Measurements from ENCODE around the gene MYORG. TPM values are rescaled to one million over a fixed set of nuclear protein-coding genes. Genes with fewer than 3 reads are reported as not detected.

The MYORG gene
- total and polyA plus RNA-seq, 2 experiments from 2014 or later = 0.92 to 1.2 TPM

- Histone ChIP-seq H3K4me1 (ENCODE audit: low read depth) (no peaks in the 10 kb centered on the region), H3K9me3 (ENCODE audit: low read depth) (no peaks in the 10 kb centered on the region), H3K36me3 (no peaks in the 10 kb centered on the region), H3K27me3 (peaks cover 6% of the 10 kb centered on the region), H3K4me3 (no peak overlapping the region), H3K27ac (no peak overlapping the region)
- DNase-seq (ENCODE audit: low read depth in 1 of 2, low spot score in 1 of 2) = no peak
- TF ChIP-seq CTCF (IDR thresholded peaks at IDR 0.05; ENCODE audit: low read depth, low read length) = no peak
These were observed 1.7 kb downstream of the MYORG start for GRCh38 chr9:34374905-34375552.

DNA sequence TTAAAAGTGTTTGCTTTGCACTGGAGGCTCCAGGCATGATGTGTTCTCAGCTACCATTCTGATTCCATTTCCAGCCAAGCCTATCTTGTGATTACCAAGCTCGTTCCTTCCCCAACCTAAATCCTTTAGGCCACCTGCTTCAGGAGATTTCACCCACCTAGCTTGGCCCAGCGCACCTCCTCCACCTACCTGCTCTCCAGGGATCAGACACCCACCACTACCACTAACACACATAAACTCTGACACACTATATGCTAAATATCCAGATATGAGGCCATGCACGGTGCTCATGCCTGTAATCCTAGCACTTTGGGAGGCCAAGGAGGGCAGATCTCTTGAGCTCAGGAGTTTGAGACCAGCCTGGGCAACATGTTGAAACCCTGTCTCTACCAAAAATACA lies 2.4 kb downstream of the MYORG start:
- Histone ChIP-seq H3K36me3 (no peaks in the 10 kb centered on the region), H3K27me3 (peaks cover 6% of the 10 kb centered on the region), H3K4me1 (ENCODE audit: low read depth) (no peaks in the 10 kb centered on the region), H3K4me3 (no peak overlapping the region), H3K9me3 (ENCODE audit: low read depth) (no peaks in the 10 kb centered on the region), H3K27ac (no peak overlapping the region)
- DNase-seq (ENCODE audit: low read depth in 1 of 2, low spot score in 1 of 2) = no peak
- no peak for TF ChIP-seq CTCF (IDR thresholded peaks at IDR 0.05; ENCODE audit: low read depth, low read length)

DNA sequence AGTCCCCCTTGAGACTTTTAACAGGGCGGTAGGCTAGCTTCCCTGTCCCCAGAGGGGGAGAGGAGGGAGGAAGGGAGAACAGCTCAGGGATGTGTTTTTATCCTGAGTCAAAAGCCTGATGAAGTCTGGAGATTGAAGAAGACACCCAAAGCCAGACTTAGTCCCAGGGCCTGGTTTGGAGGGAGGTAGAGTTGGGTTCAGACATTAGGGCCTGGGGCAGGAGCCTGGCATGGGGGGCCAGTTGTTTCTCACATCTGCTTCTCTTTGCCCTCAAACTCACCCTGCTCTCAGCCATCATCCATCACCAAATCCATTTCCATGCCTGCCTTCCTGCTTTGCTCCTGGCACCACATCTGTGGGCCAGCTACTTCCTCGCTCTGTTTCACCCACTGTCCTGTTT lies 2.9 kb downstream of the MYORG start:
- Histone ChIP-seq H3K27ac (no peak overlapping the region), H3K36me3 (no peaks in the 10 kb centered on the region), H3K4me1 (ENCODE audit: low read depth) (no peaks in the 10 kb centered on the region), H3K9me3 (ENCODE audit: low read depth) (no peaks in the 10 kb centered on the region), H3K4me3 (no peak overlapping the region), H3K27me3 (peaks cover 6% of the 10 kb centered on the region)
- DNase-seq (ENCODE audit: low read depth in 1 of 2, low spot score in 1 of 2) = no peak
- no peak for TF ChIP-seq CTCF (IDR thresholded peaks at IDR 0.05; ENCODE audit: low read depth, low read length)

DNA sequence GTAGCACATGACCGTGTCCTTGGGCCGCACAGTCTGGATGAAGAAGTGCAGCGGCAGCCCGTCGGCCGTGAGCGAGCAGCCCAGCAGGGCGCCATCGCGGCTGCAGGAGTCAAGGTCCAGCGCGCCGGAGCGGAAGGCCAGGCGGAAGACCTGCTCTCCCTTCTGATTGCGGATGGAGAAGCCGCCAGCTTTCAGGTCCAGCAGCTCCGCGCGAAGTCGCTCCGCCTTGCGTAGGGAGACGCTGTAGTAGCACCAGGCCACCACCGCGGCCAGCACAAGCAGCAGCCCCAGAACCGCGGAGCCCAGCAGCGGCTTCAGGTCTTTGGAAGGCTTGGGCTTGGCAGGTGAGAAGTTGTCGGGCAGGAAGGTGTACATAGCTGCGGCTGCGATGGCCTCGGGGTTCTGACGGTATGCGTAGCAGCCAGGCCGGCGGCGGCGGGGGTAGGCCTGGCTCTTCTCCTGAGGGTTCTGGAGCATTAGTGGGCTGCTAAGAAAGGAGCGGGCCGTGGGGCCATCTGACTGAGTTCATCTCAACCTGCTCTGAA lies 4.2 kb downstream of the MYORG start:
- Histone ChIP-seq H3K4me1 (ENCODE audit: low read depth) (no peaks in the 10 kb centered on the region), H3K36me3 (no peaks in the 10 kb centered on the region), H3K27ac (no peak overlapping the region), H3K27me3 (peaks cover 6% of the 10 kb centered on the region), H3K9me3 (ENCODE audit: low read depth) (no peaks in the 10 kb centered on the region), H3K4me3 (no peak overlapping the region)
- DNase-seq (ENCODE audit: low read depth in 1 of 2, low spot score in 1 of 2) = no peak
- TF ChIP-seq CTCF (IDR thresholded peaks at IDR 0.05; ENCODE audit: low read depth, low read length) = no peak

- Histone ChIP-seq H3K27ac (no peak overlapping the region), H3K4me3 (no peak overlapping the region), H3K36me3 (no peaks in the 10 kb centered on the region), H3K4me1 (ENCODE audit: low read depth) (no peaks in the 10 kb centered on the region), H3K9me3 (ENCODE audit: low read depth) (no peaks in the 10 kb centered on the region), H3K27me3 (peaks cover 6% of the 10 kb centered on the region)
- DNase-seq (ENCODE audit: low read depth in 1 of 2, low spot score in 1 of 2) = no peak
- no peak for TF ChIP-seq CTCF (IDR thresholded peaks at IDR 0.05; ENCODE audit: low read depth, low read length)
These were observed 4.7 kb downstream of the MYORG start for GRCh38 chr9:34371886-34372466.
